HT1080 (cell line): Measurements from ENCODE around the gene NATD1. TPM values are rescaled to one million over a fixed set of nuclear protein-coding genes. Genes with fewer than 3 reads are reported as not detected.

Source experiments
- DNase-seq: peaks from one replicate; pipeline ENCODE4 v3.0.0-alpha.2; 2015; ENCODE audit warnings: low read depth
- total RNA-seq: library from RNA; depleted of rRNA; stranded (reverse); fragments of >200 nt; shearing (Covaris generic); gene quantifications from 2 replicates; pipeline ENCODE4 v1.2.3, GENCODE V29; 2014

The NATD1 gene
- total RNA-seq, 1 experiment from 2014 or later = 0.88 TPM

DNA sequence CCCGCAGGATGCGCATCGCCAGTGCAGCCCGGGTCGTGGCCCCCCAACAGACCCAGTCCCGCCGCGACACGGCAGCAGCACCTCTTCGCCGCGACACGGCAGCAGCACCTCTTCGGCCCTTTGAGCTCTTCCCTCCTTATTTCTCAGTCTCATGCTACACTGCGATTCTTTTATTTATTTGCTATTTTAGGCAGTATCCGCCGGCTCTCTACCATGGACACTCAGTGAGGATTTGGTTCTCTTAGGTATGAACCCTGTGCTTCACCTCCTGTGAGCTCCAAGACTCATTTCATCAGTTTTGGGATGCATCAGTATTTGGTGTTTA lies 23.0 kb upstream of the NATD1 start:
- DNase-seq = no peak

- peak; percentile 73 for DNase-seq
Observed at GRCh38 chr17:21275579-21276263, 22.5 kb upstream of the NATD1 start.

DNA sequence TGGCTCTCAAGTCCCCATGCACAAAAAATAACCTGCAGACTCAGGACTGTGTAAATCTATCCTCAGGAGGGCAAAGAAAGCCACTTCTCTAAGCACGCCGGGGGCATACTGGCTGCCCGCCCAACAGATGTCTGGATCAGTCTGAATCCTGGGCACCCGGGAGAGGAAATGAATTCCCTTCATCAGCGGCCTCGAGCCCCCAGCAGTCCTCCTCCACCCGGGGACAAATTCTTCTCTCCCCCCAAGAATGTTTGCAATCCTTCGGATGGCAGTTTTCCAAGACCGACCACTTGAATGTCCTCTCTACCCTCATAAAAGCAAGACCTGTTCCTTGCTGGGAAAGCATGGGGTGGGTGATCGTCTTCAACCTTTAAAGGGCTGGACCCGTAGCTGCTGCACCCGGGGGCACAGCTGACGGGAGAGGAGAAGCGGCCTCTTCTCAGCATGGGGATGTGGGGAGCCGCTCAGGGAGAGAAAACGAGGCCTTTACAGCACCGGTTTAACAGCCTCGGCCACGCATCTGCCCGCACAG lies 21.9 kb upstream of the NATD1 start:
- DNase-seq = no peak

DNA sequence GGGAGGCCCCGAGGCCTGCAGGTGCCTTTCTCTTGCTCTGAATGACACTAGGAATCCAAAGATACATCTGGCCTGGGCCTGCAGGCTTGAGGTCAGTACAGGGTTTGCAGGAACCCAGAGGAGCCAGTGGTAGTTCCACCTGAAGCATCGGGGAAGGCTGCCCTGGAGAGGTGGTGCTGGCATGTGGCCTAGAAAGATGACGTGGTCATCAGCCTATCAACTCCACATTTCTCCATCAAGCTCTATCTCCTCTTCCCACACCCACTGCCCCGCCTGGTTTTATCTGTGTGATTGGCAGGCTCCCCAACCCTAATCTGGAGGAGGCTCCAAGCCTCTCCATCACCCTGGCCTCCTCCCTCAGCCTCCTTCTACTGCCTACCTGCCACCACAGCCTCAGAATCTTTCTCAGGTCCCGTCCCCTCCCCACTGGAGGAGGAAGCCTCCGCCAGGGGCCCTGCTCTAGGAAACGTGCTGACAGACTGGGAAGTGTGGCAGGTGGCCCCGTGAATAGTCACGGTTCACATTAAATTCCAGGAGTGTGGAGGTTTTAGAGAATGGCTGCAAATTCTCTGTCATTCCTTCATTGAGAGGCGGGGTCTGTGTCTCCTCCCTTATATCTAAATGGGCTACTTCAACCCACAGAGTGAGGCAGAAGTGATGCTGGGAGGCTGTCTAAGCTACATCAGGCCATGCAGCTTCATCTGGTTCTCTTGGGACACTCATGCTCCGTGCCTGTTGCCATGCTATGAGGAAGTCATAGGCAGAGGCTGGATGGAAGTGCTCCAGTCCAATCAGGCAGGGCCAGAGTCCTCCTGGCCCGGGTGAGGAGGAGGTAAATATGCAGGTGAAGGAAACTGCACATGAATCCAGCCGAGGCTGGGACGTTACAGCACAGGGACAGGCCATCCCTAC lies 19.9 kb upstream of the NATD1 start:
- no peak for DNase-seq

GRCh38 chr17:21272250-21272649 lies 19.0 kb upstream of the NATD1 start:
- DNase-seq = no peak

- no peak for DNase-seq
Observed at GRCh38 chr17:21271454-21272183, 18.4 kb upstream of the NATD1 start.

GRCh38 chr17:21269394-21269793 lies 16.2 kb upstream of the NATD1 start:
- no peak for DNase-seq

- no peak for DNase-seq
Observed at GRCh38 chr17:21268596-21269188, 15.5 kb upstream of the NATD1 start.

DNA sequence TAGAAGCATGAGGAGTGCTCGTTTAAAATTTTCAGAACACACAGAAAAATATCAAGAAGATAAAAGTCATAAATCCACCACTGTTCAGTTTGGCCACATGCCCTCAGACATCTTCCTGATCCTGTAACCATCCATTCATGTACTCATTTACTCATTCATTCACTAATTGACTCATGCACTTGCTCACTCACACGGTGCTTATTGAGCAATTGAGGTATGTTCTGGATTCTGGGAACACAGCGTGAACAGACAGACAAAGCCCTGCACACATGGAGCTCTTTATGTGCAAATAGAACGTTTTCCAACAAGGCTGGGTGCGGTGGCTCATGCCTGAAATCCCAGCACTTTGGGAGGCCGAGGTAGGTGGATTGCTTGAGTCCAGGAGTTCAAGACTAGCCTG lies 10.2 kb upstream of the NATD1 start:
- DNase-seq = peak; percentile 75

GRCh38 chr17:21262259-21262993 lies 9.2 kb upstream of the NATD1 start:
- DNase-seq = no peak

- no peak for DNase-seq
Observed at GRCh38 chr17:21258593-21258992, 5.4 kb upstream of the NATD1 start.

DNA sequence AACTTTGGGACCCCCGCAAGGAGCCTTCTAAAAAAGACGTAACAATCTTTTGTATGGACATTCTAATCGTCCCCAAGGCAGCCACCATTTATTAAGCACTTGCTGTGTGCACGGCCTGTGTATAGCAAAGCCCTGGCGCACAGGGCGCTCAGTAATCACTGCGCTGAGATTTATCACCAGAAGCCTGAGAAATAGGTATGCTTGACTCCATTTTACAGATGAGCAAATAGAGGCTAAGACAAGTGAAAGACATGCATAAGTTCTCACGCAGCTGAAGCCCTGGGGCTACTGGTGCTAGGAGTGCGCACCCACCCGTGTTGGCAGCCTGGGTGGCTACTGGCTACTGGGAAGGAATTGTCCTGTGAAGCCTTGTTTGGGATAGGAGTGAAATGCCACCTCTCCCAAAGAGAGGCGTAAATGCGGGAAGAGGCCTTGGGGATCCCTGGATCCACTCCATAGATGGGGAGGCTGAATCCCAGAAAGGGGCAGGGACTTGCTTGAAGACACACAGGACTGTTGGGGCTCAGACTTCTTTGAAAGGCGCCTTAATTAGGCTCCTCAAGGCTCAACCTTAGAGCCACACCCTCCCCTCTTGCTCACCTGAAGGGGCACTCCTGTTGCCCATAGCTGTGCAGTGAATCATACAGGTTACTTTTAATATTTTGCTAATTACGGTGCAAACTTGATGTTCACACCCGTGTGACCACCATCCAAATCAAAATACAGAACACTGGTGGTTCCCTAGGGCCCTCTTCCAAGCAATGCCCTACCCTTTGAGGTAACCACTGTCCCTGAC lies 634 bp upstream of the NATD1 start:
- no peak for DNase-seq

DNA sequence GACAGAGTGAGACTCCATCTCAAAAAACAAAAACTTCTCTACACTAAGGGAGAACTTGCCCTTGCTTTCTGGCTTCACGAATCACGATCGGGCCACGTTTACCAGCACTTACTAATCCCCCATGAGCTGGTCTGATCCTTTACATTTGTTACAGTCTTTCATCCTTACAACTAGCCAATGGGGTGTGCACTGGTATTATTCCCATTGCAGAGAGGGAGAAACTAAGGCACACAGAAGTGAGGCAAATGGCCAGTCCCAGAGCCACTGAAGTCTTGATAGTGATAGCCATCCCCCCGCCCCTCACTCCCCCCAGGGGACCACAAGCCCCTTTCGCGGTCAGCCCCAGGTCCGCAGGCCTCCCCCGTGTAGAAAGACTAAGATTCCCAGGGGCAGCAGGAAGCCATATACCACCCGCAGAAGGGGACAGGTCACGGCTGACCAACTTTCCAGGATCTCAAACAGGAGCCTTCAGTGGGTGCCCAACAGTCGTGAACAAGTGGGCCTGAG lies 868 bp downstream of the NATD1 start:
- no peak for DNase-seq

DNA sequence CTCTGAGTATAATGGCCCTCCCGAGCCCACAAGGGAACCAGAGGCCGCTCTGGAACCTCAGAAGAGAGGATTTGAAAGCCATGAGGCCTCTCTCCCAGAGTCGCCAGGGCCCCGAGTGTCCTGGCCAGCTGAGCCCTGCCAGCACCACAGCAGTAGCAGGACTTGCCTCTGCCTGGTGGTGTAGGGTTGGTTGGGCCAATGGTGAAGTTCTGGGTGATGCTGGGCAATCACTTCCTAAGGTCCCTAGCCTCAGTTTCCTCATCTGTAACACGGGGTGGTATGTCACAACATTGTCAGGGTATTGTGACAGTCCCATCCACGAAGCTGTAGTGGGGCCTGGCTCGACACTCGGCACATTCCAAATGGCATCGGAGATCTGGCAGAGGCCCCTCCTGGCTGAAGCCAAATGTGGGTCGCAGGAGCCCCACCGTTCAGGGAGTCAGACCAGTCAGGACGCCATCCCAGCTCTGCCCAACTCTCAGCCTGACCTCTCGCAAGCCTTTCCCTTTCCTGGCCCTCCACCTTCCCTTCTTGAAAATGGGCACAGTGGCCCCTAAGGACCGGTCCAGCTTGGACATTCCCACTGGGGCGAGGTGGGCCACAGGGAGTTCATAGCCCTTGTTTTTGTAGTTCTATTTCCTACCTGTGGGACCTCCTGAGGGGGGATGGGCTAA lies 1.7 kb downstream of the NATD1 start:
- no peak for DNase-seq

DNA sequence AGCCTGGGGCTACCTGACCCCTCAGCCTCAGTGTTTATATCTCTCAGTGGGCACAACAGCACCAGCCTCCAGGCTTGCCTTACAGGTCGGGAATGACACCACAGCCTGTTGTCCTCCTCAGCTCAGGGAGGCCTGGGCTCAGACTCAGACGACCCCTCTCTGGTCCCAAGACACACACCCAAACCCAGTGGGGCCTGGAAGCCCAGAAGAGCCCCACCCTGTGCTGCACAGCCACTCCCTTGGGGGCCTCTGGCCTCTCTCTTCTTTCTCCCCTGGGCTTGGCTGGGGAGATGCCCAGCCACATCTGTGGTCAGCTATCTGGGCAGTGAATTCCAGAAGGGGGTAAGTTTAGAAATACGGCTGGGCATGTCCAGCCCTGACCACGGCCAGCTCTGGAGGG lies 2.4 kb downstream of the NATD1 start:
- DNase-seq = no peak

GRCh38 chr17:21249920-21250703 lies 3.1 kb downstream of the NATD1 start:
- DNase-seq = no peak

GRCh38 chr17:21249086-21249795 lies 4.0 kb downstream of the NATD1 start:
- DNase-seq = no peak

- no peak for DNase-seq
Observed at GRCh38 chr17:21248500-21248899, 4.7 kb downstream of the NATD1 start.
